Measurements from ENCODE around the gene NEDD4L.

The NEDD4L gene

GRCh38 chr18:58026857-58027256 is 17.2 kb upstream of the NEDD4L start:
- Histone ChIP-seq H3K36me3 (ENCODE audit: insufficient read depth, insufficient read length, low read length) (no peaks in the 10 kb centered on the region), H3K4me3 (ENCODE audit: insufficient read length, low read depth) (no peak overlapping the region), H3K9ac (ENCODE audit: insufficient read length, low read depth) (no peak overlapping the region), H3K9me3 (ENCODE audit: insufficient read depth, low read length) (no peaks in the 10 kb centered on the region), H3K4me1 (ENCODE audit: insufficient read depth, insufficient read length) (no peaks in the 10 kb centered on the region), H3K27me3 (ENCODE audit: insufficient read depth, insufficient read length) (no peaks in the 10 kb centered on the region)
- TF ChIP-seq YY1 (IDR thresholded peaks at IDR 0.05; ENCODE audit: insufficient read depth, insufficient read length) (no peak), ZNF274 (IDR thresholded peaks at IDR 0.05; ENCODE audit: low read depth, low read length) (no peak), SUZ12 (IDR thresholded peaks at IDR 0.05; ENCODE audit: extremely low read depth, insufficient read depth, insufficient read length) (no peak)
- no peak for DNase-seq (ENCODE audit: low read depth, low spot score)

DNA sequence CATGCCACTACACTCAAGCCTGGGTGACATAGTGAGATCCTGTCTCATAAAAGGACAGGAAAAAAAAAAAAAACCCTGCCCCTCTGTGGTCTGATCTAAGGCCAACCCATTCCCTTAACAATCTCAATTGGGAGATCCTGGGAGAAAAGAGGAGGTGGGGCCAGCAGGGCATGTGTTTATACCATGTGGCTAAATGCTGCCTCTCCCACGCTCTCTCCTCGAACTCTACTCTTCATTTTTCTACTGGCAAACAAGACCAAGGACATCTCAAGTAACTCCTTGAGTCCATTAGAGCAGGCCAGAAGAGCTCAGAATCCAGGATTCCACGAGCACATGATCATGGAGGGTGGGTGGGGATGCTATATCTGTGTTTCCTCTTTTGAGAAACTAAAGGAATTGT is 16.7 kb upstream of the NEDD4L start:
- Histone ChIP-seq H3K9me3 (ENCODE audit: insufficient read depth, low read length) (no peaks in the 10 kb centered on the region), H3K9ac (ENCODE audit: insufficient read length, low read depth) (no peak overlapping the region), H3K36me3 (ENCODE audit: insufficient read depth, insufficient read length, low read length) (no peaks in the 10 kb centered on the region), H3K4me3 (ENCODE audit: insufficient read length, low read depth) (no peak overlapping the region), H3K4me1 (ENCODE audit: insufficient read depth, insufficient read length) (no peaks in the 10 kb centered on the region), H3K27me3 (ENCODE audit: insufficient read depth, insufficient read length) (no peaks in the 10 kb centered on the region)
- no peak for DNase-seq (ENCODE audit: low read depth, low spot score)
- TF ChIP-seq ZNF274 (IDR thresholded peaks at IDR 0.05; ENCODE audit: low read depth, low read length) (no peak), SUZ12 (IDR thresholded peaks at IDR 0.05; ENCODE audit: extremely low read depth, insufficient read depth, insufficient read length) (no peak), YY1 (IDR thresholded peaks at IDR 0.05; ENCODE audit: insufficient read depth, insufficient read length) (no peak)

GRCh38 chr18:58028109-58028784 is 15.8 kb upstream of the NEDD4L start:
- H3K4me3 ChIP-seq (ENCODE audit: insufficient read length, low read depth) = no peak overlapping the region
- H3K9ac ChIP-seq (ENCODE audit: insufficient read length, low read depth) = no peak overlapping the region
- no peaks in the 10 kb centered on the region for H3K27me3 ChIP-seq (ENCODE audit: insufficient read depth, insufficient read length)
- no peak for DNase-seq (ENCODE audit: low read depth, low spot score)
- H3K4me1 ChIP-seq (ENCODE audit: insufficient read depth, insufficient read length) = no peaks in the 10 kb centered on the region
- no peaks in the 10 kb centered on the region for H3K9me3 ChIP-seq (ENCODE audit: insufficient read depth, low read length)
- no peak for TF ChIP-seq SUZ12 (IDR thresholded peaks at IDR 0.05; ENCODE audit: extremely low read depth, insufficient read depth, insufficient read length)
- TF ChIP-seq YY1 (IDR thresholded peaks at IDR 0.05; ENCODE audit: insufficient read depth, insufficient read length) = no peak
- H3K36me3 ChIP-seq (ENCODE audit: insufficient read depth, insufficient read length, low read length) = no peaks in the 10 kb centered on the region

DNA sequence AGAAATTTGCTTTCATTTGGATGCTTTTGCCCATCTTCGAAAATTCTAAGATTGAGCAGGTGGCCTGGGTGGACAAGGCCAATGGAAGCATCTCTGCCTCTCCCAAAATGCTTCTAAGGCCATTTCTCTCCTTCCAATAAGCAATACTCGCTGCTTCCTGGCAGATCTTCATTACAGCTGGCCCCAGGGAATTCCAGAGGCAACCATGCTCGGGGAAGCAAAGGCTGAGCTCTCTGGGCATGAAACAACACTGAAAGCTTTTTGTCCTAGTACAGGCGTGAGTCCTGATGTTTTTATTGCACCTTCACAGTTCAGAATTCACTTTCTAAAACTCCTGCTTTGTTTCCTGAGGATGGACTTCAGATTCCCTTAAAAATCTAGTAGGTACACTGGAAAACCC is 11.8 kb upstream of the NEDD4L start:
- Histone ChIP-seq H3K9ac (ENCODE audit: insufficient read length, low read depth) (no peak overlapping the region), H3K27me3 (ENCODE audit: insufficient read depth, insufficient read length) (no peaks in the 10 kb centered on the region), H3K4me3 (ENCODE audit: insufficient read length, low read depth) (no peak overlapping the region), H3K9me3 (ENCODE audit: insufficient read depth, low read length) (no peaks in the 10 kb centered on the region), H3K4me1 (ENCODE audit: insufficient read depth, insufficient read length) (no peaks in the 10 kb centered on the region), H3K36me3 (ENCODE audit: insufficient read depth, insufficient read length, low read length) (no peaks in the 10 kb centered on the region)
- no peak for DNase-seq (ENCODE audit: low read depth, low spot score)
- TF ChIP-seq SUZ12 (IDR thresholded peaks at IDR 0.05; ENCODE audit: extremely low read depth, insufficient read depth, insufficient read length) = no peak
- TF ChIP-seq YY1 (IDR thresholded peaks at IDR 0.05; ENCODE audit: insufficient read depth, insufficient read length) = no peak
- no peak for TF ChIP-seq ZNF274 (IDR thresholded peaks at IDR 0.05; ENCODE audit: low read depth, low read length)

DNA sequence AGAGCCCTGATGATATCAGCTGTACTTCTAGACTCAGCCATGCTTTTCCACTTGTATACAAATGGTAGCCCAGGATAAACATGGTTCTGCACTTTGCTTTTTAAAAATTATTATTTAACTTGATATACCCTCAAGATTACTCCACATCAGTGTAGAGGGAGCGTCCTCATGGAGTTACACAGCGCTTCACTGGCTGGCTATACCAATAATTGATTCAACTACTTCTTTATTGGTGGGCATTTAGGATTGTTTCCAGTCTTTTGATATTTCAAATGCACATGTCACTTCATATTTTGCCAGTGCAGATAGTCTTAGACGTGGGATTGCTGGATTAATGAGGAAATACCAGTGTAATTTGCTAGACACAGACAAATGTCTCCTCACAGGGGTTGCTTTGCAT is 10.8 kb upstream of the NEDD4L start:
- TF ChIP-seq YY1 (IDR thresholded peaks at IDR 0.05; ENCODE audit: insufficient read depth, insufficient read length) = no peak
- TF ChIP-seq SUZ12 (IDR thresholded peaks at IDR 0.05; ENCODE audit: extremely low read depth, insufficient read depth, insufficient read length) = no peak
- TF ChIP-seq ZNF274 (IDR thresholded peaks at IDR 0.05; ENCODE audit: low read depth, low read length) = no peak

DNA sequence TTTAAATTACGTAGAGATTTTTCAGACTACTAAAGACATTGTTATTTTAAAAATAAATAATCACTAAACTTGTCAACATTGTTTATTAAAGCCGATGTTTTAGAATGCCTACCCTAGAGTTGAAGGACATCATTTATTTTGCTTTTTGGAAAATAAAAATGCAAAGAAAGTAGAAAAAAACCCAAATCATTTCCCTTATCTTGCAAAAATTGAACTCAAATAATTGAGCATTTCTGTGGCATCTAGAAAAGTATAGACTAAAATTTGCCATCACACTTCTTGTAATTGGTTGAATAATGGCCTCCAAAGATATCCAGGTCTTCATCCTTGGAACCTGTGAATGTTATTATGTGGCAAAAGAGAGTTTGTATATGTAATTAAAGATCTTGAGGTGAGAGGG is 9.7 kb upstream of the NEDD4L start:
- TF ChIP-seq ZNF274 (IDR thresholded peaks at IDR 0.05; ENCODE audit: low read depth, low read length) = no peak
- TF ChIP-seq SUZ12 (IDR thresholded peaks at IDR 0.05; ENCODE audit: extremely low read depth, insufficient read depth, insufficient read length) = no peak
- TF ChIP-seq YY1 (IDR thresholded peaks at IDR 0.05; ENCODE audit: insufficient read depth, insufficient read length) = no peak
- no peaks in the 10 kb centered on the region for H3K36me3 ChIP-seq (ENCODE audit: insufficient read depth, insufficient read length, low read length)

More for the DNA sequence above, 10.8 kb upstream of the NEDD4L start:
- Histone ChIP-seq H3K9ac (ENCODE audit: insufficient read length, low read depth) (no peak overlapping the region), H3K36me3 (ENCODE audit: insufficient read depth, insufficient read length, low read length) (no peaks in the 10 kb centered on the region), H3K4me3 (ENCODE audit: insufficient read length, low read depth) (no peak overlapping the region), H3K9me3 (ENCODE audit: insufficient read depth, low read length) (no peaks in the 10 kb centered on the region), H3K4me1 (ENCODE audit: insufficient read depth, insufficient read length) (no peaks in the 10 kb centered on the region), H3K27me3 (ENCODE audit: insufficient read depth, insufficient read length) (no peaks in the 10 kb centered on the region)
- no peak for DNase-seq (ENCODE audit: low read depth, low spot score)

GRCh38 chr18:58037163-58037562 is 6.9 kb upstream of the NEDD4L start:
- no peak for DNase-seq (ENCODE audit: low read depth, low spot score)
- Histone ChIP-seq H3K9me3 (ENCODE audit: insufficient read depth, low read length) (no peaks in the 10 kb centered on the region), H3K27me3 (ENCODE audit: insufficient read depth, insufficient read length) (no peaks in the 10 kb centered on the region), H3K4me3 (ENCODE audit: insufficient read length, low read depth) (no peak overlapping the region), H3K4me1 (ENCODE audit: insufficient read depth, insufficient read length) (no peaks in the 10 kb centered on the region), H3K36me3 (ENCODE audit: insufficient read depth, insufficient read length, low read length) (no peaks in the 10 kb centered on the region), H3K9ac (ENCODE audit: insufficient read length, low read depth) (no peak overlapping the region)
- TF ChIP-seq ZNF274 (IDR thresholded peaks at IDR 0.05; ENCODE audit: low read depth, low read length) (no peak), YY1 (IDR thresholded peaks at IDR 0.05; ENCODE audit: insufficient read depth, insufficient read length) (no peak), SUZ12 (IDR thresholded peaks at IDR 0.05; ENCODE audit: extremely low read depth, insufficient read depth, insufficient read length) (no peak)

More for the DNA sequence above, 9.7 kb upstream of the NEDD4L start:
- Histone ChIP-seq H3K9me3 (ENCODE audit: insufficient read depth, low read length) (no peaks in the 10 kb centered on the region), H3K9ac (ENCODE audit: insufficient read length, low read depth) (no peak overlapping the region), H3K27me3 (ENCODE audit: insufficient read depth, insufficient read length) (no peaks in the 10 kb centered on the region), H3K4me3 (ENCODE audit: insufficient read length, low read depth) (no peak overlapping the region), H3K4me1 (ENCODE audit: insufficient read depth, insufficient read length) (no peaks in the 10 kb centered on the region)
- DNase-seq (ENCODE audit: low read depth, low spot score) = no peak

Data from NT2/D1 (cell line).